Measurements from ENCODE around the gene CUL9.

Gene CUL9

DNA sequence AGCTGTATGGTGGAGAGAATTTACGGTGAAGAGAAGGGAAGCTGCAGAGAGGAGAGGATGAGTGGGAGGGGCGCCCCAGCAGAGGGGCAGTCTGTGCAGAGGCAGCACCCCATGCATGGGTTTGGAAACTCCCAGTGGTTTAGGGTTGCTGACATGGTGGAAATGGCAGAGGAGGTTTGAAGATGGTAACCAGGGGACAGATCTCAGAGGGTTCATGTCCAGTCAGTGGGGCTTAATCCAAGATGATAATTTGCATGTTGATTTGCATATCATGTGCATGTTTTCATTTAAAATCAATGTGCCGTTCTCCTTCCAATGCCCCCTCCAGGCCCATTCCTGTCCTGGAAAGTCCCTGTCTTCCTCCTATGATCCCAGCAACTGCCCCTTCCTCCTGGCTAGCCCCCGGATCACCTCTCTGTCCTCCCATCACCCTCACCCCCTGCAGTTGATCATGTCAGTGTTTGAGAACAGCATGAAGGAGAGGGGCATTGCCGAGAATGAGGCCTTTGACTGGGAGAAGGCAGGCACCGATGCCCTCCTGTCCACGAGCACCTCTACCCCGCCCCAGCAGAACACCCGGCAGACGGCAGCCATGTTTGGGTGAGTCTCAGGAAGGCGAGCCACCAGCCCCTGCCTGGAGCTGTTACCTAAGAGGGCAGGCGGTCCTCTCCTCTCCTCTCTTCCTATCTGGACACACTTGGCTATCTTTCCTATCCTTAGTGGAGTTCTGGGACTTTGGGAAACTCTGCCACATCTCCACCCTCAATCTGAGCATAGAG lies 75.6 kb downstream of the CUL9 start:
- DNase-seq (ENCODE audit: low spot score): no peak
- TF ChIP-seq, protein P1, sequence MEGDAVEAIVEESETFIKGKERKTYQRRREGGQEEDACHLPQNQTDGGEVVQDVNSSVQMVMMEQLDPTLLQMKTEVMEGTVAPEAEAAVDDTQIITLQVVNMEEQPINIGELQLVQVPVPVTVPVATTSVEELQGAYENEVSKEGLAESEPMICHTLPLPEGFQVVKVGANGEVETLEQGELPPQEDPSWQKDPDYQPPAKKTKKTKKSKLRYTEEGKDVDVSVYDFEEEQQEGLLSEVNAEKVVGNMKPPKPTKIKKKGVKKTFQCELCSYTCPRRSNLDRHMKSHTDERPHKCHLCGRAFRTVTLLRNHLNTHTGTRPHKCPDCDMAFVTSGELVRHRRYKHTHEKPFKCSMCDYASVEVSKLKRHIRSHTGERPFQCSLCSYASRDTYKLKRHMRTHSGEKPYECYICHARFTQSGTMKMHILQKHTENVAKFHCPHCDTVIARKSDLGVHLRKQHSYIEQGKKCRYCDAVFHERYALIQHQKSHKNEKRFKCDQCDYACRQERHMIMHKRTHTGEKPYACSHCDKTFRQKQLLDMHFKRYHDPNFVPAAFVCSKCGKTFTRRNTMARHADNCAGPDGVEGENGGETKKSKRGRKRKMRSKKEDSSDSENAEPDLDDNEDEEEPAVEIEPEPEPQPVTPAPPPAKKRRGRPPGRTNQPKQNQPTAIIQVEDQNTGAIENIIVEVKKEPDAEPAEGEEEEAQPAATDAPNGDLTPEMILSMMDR (IDR thresholded peaks at IDR 0.05; ENCODE audit: extremely low read depth, missing control alignments): no peak

DNA sequence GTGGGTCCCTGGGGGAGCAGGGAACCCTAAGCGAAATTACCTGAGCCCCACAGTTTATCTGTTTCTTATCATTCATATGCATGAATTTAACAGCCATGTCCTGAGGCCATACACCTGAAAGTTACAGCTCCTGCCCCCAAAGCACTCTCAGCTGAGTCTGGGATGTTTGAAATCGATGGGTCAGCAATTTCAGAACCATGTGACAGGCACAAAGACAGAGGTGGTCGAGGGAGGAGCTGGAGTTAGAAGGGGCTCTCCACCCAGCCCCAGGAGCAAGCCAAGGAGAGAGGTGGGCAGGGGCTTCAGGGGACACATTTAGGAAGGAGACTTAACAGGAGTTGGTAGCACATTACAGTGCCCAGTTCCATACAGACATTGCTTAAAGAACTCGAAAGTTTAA lies 76.2 kb downstream of the CUL9 start:
- no peak for DNase-seq (ENCODE audit: low spot score)
- TF ChIP-seq, protein P1 (IDR thresholded peaks at IDR 0.05; ENCODE audit: extremely low read depth, missing control alignments): no peak

DNA sequence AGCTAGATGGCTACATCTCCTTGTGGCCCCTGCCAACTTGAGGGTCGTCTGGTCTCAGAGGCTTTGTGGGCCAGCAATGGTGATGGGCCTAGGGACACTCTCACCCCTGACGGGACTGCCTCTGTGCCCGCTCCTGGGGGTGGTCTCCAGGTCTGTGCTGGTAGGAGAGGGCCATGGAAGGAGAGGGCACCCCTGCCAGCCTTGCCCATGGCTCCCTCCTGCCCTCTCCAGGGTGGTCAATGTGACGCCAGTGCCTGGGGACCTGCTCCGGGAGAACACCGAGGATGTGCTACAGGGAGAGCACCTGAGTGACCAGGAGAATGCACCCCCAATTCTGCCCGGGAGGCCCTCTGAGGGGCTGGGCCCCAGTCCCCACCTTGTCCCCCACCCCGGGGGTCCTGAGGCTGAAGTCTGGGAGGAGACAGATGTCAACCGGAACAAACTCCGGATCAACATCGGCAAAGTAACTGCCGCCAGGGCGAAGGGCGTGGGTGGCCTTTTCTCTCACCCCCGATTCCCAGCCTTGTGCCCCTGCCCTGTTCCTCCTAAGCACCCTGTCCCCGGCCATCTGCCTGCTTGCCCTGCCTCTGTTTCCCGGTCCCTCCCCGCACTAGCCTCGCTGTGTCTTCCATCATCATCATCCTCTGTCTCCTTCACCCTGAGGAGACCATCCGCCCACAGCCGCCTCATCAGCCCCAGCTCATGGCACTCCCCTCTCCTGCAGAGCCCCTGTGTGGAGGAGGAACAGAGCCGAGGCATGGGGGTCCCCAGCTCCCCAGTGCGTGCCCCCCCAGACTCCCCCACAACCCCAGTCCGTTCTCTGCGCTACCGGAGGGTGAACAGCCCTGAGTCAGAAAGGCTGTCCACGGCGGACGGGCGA lies 77.1 kb downstream of the CUL9 start:
- no peak for DNase-seq (ENCODE audit: low spot score)
- TF ChIP-seq, protein P1 (IDR thresholded peaks at IDR 0.05; ENCODE audit: extremely low read depth, missing control alignments): no peak

DNA sequence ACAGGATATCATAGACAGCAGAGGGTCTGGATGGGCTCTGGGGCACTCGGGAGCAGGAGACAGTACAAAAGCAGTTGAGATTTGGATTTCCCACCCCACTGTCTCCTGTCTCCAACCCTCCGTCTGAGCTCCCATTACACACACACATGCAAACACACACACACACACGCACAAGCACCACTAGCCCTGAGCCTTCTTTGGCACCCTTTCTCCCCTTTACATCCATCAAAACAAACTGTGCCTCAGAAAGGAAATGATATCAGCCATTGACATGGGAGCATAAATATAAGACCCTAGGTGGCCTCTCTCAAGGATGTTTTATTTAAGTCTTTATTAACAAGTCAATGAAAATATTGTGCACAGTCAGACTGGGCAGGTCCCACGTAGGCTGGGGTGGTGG lies 78.8 kb downstream of the CUL9 start:
- no peak for DNase-seq (ENCODE audit: low spot score)
- TF ChIP-seq, protein P1 (IDR thresholded peaks at IDR 0.05; ENCODE audit: extremely low read depth, missing control alignments): no peak

DNA sequence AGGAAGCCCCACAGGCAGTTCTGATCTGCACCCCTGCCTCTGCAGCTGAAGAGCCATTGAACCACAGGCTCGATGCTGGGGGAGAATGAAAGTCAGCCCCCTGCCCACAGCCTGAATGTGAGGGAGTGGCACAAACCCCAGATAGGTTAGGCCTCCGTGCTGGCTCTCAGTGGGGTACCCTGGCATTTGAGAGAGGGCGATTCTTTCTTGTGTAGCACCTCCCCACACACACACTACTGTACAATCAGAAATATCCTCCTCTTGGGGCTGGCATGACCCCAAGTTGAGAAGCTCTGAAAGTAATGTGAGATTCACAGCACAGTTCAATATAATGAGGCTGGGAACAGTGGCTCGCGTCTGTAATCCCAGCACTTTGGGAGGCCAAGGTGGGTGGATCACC lies 79.2 kb downstream of the CUL9 start:
- TF ChIP-seq, protein P1 (IDR thresholded peaks at IDR 0.05; ENCODE audit: extremely low read depth, missing control alignments): no peak
- no peak for DNase-seq (ENCODE audit: low spot score)

DNA sequence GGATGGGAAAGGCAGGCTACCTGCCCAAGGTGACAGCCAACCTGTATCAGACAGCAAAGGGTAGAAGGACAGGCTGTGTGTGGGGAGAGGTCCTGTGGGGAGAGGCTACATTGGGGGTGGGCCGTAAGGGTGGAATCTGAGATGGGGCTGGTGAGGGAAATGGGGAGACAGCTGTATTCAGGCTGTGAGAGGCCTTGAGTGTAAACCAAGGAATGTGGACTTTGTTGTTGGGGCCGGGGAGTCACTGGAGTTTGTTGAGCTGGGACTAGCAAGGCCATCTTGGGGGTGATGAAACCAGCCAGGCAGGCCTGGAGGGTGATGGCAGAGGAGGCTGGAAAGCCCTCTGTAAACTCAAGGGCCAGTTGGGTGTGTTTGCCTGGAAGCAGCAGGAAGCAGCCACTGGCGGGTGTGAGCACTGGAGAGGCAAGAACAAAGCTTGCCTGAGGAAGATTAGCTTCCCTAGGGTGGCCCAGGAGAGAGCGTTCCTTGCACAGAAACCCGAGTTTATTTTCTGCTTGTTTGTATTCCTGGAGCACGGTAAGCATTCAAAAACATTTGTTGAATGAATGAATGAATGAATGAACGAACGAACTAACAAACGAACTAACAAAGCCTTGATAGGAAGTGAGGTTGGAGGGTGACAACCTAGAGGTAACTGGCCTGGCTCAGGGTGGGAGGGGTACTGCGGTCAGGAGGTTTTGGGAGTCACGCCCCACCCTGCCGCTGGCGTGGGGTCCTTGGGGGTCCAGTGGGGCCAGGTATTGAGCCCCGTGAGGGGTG lies 80.2 kb downstream of the CUL9 start:
- TF ChIP-seq, protein P1 (IDR thresholded peaks at IDR 0.05; ENCODE audit: extremely low read depth, missing control alignments): no peak

More for the DNA sequence above, 80.2 kb downstream of the CUL9 start:
- DNase-seq (ENCODE audit: low spot score): no peak

Data from GM20000 (cell line).